HG02970 (cell line): Measurements from ENCODE around the gene LDLRAD4.

Source experiments
- ATAC-seq: cut with Tn5 transposase; IDR thresholded peaks from one replicate; pipeline ENCODE4 v1.9.1; 2021; ENCODE audit warnings: mild to moderate bottlenecking, moderate library complexity, moderate number of reproducible peaks; ENCODE audit not compliant: unreplicated experiment, low FRiP score

The LDLRAD4 gene

DNA sequence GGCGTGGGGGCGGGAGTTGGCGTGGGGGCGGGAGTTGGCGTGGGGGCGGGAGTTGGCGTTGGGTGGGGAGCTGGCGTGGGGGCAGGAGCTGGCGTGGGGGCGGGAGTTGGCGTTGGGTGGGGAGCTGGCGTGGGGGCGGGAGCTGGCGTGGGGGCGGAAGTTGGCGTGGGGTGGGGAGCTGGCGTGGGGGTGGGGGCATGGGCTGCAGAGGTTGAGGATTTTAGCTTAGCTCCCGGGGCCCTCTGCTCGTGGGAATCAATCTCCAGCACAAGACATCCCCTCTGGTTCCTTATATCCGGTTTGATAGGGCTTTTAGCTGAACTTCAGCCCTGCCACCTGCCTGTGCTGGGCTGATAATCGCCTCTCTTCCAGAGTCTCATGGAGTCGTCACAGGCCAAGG lies 177.0 kb downstream of the LDLRAD4 start:
- ATAC-seq: no peak

DNA sequence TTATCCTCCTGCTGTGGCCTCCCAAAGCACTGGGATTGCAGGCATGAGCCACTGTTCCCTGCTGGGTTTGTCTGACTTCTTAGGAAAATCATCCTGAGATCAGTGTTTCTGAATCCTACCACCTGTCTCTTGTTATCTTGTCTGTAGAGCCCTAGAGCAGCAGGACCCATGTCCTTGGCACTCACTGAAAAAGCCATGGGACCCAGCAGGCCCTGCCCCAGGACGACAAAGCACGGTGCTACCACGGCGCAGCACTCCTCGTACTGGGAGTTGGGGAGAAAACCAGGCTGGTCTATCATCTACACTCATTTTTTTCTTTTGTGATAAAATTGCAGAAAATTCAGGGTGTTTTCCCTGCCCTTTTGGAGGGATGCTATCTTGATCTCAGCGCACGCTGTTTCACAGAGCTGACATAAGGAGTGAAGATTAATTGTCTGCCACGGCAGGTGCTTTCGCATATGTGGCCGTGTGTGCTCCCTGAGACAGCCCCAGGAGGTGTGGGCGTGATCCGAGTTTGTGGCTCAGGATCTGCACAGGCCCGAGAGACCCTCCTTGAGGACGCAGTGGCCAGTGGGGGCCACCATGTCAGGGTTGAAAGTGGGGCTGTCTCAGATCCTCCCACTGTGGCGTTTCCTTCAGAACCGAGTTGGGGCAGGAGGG lies 179.1 kb downstream of the LDLRAD4 start:
- no peak for ATAC-seq

DNA sequence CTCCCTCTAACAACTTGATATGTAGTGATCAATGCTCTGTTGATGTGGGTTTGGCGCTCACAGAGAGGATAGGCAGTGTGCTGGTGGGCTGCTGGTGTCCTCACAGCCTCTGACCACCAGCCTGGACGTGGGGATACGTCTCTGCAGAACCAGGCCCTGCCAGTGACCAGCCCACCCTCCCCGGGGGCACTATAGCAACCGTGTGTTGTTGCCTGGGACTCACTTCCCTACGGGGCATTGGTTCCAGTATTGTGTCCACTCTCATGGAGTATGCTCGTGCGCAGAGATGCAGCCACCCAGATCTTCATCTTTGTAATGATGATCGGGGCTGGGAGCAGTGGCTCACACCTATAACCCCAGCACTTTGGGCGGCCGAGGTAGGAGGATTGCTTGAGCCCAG lies 180.1 kb downstream of the LDLRAD4 start:
- ATAC-seq: no peak

DNA sequence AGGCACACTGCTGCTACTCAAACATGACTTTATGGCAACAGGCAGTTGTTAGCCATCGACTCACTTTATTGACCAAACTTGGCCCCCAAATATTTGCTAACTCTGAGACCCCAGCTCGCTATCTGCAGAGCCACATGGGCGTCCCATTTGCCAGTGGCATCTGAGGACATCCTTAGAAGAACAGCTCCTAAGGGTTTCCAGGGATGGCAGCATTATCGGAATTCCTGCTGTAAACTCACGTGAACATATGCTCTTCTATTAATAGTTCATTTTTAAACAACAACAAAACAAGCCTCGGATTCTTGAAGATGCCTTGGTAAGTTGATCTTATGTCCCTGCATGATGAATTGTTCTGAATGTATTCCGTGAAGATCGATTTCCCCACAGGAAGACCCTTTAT lies 181.0 kb downstream of the LDLRAD4 start:
- ATAC-seq: no peak

DNA sequence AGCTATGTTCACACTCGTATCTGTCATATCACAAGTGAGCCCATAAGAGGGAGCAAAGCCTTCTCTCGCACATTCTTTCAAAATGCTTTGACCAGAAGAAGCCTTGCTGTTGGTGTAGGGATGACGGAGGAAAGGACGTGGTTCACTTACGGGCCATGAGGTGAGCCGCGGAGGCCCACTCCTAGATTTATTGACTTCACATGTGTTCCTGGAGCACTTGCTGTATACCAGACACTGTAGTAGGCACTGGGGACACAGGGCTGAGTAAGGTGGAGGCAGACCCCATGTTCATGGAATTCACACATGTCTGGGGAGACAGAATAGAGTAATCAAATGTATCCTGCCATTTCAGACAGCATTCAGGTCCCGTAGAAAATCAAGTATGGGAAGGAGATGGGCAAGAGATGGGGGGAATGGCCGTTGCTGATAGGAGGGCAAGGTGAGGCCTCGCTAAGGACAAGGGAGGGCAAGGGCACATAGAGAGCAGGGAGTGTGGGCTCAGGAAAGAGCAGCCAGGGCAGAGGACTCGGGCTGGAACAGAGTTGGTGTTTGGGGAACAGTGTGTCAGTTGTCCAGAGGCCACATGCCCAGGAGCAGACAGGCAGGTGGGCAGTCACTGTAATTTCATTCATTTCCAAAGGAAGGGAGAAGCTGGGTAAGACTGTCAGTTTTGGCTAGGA lies 182.2 kb downstream of the LDLRAD4 start:
- no peak for ATAC-seq

GRCh38 chr18:13401404-13401803 lies 182.8 kb downstream of the LDLRAD4 start:
- ATAC-seq: no peak

GRCh38 chr18:13401826-13402225 lies 183.3 kb downstream of the LDLRAD4 start:
- ATAC-seq: no peak

GRCh38 chr18:13403786-13404549 lies 185.4 kb downstream of the LDLRAD4 start:
- ATAC-seq: no peak

DNA sequence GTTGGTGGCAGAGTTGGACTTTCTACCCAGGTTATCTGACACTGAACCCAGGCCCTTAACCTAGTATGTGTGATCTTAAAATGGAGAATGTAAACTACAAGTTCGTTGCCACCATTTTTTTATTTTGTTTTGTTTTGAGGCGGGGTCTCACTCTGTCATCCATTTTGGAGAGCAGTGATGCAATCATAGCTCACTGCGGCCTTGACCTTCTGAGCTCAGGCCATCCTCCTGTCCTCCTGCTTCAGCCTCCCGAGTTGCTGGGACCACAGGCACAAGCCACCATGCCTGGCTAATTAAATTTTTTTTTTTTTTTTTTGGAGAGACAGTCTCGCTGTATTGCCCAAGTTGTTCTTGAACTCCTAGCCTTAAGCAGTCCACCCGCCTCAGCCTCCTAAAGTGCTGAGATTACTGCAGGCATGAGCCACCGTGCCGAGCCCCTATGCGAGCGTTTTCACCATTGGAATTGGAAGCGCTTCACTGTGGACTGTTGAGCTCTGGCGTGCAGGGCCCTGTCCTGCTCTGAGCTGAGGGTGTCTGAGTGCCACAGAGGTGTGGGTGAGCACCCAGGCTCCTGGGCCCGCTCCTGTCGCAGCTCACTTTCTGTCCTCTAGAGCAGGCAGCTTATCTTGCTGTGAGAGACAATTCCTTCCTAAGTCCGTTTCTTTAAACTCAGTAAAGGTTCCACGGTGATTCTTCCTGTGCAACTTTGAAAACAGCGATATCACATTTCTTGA lies 186.9 kb downstream of the LDLRAD4 start:
- no peak for ATAC-seq

GRCh38 chr18:13406049-13406615 lies 187.6 kb downstream of the LDLRAD4 start:
- ATAC-seq: no peak

- ATAC-seq: no peak
Measured at GRCh38 chr18:13406736-13407135, 188.2 kb downstream of the LDLRAD4 start.

- ATAC-seq: no peak
Measured at GRCh38 chr18:13407484-13407883, 188.9 kb downstream of the LDLRAD4 start.

DNA sequence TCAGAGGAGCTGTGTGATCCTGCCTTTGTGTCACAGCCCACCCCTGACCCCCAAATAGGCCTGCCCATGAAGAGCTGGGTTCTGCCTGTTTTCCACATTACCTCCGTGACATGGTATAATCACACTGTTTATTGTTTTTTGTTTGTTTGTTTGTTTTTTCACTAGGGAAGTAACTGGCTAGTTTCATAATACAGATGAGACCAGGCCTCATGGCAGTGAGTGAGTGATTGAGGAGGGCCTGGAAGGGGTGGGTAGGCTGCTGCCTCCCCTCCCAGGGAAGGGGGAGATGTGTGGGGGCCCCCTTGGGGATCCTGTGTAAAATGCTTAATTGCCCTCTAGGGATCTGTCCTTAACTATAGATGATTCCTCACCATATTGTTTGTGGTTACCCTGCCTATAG lies 190.5 kb downstream of the LDLRAD4 start:
- ATAC-seq: no peak

GRCh38 chr18:13409997-13410396 lies 191.4 kb downstream of the LDLRAD4 start:
- no peak for ATAC-seq

DNA sequence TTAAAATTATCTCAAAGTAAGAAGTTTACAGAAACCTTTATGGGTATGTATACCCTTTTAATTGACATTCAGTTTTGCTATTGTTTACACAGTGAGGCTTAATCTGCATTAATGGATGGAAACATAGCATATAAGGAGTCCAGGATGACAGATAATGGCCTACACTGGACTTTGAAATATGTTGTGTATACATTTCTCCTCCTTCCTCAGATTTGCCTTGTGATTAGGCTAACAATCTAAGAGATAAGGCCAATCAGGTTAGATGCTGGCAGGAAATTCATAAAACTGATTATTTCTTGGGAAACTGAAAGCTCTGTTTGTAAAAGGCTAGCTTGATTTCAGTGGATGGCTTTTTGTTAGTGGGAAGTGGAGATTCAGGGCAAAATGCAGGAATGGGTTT lies 191.9 kb downstream of the LDLRAD4 start:
- no peak for ATAC-seq

GRCh38 chr18:13412017-13412416 lies 193.5 kb downstream of the LDLRAD4 start:
- no peak for ATAC-seq

- ATAC-seq: no peak
Measured at GRCh38 chr18:13412901-13413300, 194.3 kb downstream of the LDLRAD4 start.

DNA sequence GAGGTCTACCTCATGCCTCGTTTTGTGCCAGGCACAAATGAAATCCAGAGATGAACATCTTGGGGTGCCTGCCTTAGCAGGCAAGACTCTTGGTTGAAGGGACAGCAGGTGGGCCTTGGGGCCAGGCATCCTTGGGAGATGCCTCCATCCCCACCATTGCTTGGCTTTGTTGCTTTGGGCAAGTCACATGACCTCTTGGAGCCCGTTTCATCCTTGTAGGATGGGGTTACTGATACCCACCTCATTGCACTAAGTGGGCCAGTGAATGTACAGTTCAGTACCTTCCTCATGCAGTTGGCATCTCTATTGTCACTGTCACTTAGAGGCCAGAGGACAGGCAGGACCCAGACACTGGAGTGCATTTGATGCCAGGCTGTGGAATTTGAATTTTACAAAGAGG lies 195.5 kb downstream of the LDLRAD4 start:
- ATAC-seq: no peak

- no peak for ATAC-seq
Measured at GRCh38 chr18:13414521-13414920, 196.0 kb downstream of the LDLRAD4 start.

DNA sequence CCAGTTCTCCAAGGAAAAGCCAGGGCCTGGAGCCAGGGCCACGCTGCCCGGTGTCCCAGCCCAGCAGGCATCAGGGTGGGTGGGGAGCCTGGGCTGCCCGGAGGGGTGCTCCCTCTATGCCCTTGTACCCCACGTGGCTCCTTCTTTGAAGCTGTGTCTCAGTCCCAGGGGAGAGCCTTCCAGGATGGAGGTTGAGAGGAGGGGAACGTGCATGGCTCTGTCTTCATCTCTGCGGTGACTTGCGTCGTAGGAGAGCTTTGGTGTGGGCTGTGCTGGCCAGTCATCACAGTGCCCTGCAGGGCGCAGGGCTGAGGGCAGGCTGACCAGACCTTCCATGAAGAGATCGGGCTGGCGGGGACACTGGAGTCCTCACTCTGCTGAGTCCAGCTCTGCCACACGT lies 197.2 kb downstream of the LDLRAD4 start:
- no peak for ATAC-seq

DNA sequence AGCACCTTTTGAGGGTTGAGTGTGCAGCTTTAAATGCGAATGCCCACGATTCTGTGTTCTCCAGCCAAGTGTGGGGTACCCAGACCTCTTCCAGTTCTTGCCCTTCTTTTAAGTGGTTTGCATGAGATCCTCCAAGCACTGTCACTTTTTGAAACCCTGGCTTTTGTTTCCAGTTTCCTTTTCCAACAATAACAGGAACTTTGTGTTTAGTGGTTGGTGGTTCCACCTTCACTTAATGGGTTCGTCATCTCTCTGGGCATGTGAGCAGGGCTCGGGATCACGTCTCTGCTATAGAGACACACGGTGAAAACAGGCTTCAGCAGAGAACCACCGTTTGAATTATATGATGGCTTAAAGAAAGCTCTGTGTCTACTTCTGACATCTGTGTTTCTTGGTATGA lies 197.6 kb downstream of the LDLRAD4 start:
- ATAC-seq: no peak
